LNCAP (cell line): ENCODE data around the gene KRTAP10-5.

Source experiments
- TF ChIP-seq, protein P1 (sequence below): fragments of 450-650 bp; IDR thresholded peaks from 2 replicates; pipeline ENCODE4 v1.5.1; 2017; ENCODE audit warnings: mild to moderate bottlenecking

Gene KRTAP10-5

DNA sequence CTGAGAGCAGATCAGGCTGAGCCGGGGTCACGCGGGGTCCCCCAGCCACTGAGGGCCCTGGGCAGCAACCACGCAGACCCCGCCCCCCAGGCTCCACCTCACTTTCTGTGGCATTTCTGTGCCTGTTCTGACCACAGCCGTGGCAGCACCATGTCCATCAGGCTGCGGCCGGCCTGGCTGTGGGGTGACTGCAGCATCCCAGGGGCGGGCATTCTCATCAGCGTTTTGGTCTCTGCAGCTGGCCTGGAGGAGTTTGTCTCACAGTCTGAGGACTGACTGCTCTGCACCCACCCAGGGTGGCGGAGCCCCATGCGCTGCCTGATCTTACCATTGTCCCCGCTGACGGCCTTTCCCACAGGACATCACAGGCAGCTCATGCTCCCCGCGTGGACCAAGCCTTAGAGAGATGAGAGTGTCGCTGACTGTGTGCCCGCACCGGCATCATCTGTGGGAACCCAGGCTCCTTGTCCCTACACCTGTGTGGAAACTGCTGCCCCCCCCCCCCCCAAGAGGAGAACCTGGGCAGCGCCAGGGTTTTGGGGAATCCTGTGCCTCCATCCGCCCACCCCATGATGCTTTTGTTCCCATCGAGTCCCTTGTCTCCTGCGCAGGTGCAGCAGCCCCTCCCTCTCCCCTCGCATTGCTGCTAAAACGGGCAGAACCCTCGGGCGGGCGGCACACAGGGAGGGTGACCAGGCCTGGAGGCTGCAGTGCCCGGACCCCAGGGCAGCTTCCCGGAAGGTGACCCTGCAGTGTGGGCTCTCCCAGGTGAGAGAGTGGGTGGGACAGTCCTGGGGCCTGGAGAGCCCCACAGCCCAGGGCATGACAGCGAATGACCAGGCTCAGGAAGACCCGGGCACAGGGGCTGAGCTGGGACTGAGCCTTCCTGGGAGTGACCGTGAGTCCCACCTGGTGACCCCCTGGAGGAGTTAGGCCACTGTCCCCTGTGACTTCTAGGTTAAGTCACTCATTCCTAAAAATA lies 42.2 kb downstream of the KRTAP10-5 start:
- TF ChIP-seq, protein P1, sequence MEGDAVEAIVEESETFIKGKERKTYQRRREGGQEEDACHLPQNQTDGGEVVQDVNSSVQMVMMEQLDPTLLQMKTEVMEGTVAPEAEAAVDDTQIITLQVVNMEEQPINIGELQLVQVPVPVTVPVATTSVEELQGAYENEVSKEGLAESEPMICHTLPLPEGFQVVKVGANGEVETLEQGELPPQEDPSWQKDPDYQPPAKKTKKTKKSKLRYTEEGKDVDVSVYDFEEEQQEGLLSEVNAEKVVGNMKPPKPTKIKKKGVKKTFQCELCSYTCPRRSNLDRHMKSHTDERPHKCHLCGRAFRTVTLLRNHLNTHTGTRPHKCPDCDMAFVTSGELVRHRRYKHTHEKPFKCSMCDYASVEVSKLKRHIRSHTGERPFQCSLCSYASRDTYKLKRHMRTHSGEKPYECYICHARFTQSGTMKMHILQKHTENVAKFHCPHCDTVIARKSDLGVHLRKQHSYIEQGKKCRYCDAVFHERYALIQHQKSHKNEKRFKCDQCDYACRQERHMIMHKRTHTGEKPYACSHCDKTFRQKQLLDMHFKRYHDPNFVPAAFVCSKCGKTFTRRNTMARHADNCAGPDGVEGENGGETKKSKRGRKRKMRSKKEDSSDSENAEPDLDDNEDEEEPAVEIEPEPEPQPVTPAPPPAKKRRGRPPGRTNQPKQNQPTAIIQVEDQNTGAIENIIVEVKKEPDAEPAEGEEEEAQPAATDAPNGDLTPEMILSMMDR = no peak

DNA sequence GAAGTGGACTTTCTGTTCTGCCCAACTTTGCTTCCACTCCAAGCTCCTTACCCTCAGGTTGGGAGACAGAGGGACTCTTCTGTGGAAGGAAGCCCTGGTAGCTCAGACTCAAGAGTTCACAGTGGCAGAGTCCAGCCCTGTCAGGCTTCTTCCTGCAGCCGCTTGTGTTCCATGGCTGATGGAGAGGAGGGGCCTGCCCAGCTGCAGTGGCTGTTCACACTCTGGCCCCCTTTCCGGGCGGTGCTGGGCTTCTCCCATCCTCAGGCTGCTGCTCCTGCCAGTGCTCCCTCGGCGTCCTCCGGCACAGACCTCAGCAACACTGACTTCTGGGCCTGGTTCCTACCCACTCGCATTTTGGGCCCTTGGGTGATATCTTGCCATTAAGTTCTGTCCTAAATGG lies 44.4 kb downstream of the KRTAP10-5 start:
- TF ChIP-seq, protein P1 = no peak

DNA sequence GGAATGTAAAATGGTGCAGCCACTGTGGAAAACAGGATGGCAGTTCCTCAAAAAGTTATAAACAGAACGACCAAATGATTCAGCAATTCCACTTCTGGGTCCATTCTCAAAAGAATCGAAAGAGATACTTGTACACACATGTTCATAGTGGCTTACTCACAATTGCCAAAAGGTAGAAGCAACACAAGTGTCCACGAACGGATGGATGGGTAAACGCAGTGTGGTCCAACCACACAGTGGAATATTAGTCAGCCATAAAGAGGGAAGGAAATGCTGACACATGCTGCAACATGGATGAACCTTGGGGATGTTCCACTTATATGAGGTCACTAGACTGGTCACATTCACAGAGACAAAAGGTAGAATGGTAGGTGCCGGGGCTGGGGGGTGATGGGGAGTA lies 45.7 kb downstream of the KRTAP10-5 start:
- TF ChIP-seq, protein P1 = no peak

DNA sequence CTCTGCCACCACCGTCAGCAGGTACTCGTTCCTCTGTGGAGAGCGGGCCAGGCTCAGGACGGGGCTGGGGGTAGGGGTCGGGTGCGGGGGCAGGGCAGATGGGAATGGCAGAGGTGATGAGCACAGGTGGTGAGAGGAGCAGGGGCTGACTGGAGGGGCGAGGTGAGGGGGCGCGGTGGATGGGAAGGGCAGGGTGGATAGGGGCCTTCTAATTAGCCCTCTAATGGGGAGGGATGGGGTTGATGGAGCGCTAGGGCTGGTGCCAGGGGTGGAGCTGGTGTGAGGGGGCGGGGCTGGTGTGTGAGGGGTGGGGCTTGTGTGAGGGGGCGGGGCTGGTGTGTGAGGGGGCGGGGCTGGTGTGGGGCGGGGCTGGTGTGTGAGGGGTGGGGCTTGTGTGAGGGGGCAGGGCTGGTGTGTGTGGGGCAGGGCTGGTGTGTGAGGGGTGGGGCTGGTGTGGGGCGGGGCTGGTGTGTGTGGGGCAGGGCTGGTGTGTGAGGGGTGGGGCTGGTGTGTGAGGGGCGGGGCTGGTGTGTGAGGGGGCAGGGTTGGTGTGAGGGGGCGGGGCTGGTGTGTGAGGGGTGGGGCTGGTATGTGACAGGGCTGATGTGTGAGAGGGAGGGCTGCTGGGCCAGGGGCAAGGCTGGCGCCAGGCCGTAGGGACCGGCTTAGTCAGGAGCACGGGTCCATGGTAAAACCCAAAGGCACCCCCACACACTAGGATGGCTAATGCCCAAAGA lies 46.3 kb downstream of the KRTAP10-5 start:
- TF ChIP-seq, protein P1 = no peak

DNA sequence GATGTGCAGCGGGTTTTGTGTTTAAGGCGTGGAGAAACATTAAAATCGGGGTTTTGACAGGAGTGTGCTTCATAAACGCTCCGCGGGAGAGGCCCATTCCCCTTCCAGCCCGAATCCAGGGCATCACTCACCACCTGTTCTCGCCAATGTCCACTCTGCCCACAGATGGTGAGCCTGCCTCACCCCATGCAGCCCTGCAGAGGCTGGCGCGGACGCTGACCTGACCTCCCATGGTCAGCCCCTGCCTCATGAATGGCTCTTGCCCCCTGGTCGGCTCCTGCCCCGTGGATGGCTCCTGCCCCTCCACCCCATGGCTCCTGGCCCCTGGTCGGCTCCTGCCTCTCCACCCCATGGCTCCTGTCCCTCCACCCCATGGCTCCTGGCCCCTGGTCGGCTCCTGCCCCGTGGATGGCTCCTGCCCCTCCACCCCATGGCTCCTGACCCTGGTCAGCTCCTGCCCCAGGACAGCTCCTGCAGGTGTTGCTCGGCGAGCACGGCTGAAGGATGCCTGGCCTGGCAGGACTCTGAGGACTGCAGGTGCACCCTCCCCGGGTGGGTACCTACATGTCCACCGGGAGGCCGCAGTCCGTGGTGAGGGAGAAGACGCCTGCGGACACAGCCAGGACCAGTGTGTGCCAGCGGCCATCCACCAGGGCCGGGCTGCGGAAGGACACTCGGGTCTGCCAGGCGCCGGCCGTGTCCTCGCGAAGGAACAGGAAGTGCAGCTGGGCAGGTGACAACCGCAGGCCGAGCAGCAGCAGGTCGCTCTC lies 47.1 kb downstream of the KRTAP10-5 start:
- TF ChIP-seq, protein P1 = no peak

DNA sequence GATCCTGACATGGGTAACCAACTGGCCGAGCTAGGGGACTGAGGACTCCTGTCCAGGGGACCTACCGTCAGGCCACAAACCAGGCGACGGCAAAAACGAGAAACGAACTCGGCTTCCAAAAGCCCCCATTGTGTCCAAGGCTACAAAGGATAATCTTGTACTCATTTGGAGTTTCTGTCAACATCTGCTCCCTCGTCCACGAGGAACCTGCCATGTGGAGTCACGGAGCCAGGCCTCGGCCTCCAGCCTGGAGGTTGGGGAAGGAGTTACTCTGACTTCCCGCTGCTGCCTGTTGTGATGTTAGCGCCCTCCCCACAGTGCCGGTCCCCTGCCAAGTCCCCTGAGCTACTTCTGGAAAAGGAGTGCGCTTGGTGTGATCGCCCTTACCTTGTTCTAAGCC lies 47.7 kb downstream of the KRTAP10-5 start:
- TF ChIP-seq, protein P1 = no peak
